ENCODE measurements around the gene RTEL1.
A peak's percentile ranks its signal among the peaks of the same experiment; 100 is the strongest.

The RTEL1 gene

GRCh38 chr20:63690003-63690897 lies 32.1 kb downstream of the RTEL1 start:
- no peak for DNase-seq (ENCODE audit: low read depth in 2 of 2)

GRCh38 chr20:63690898-63691710 lies 33.0 kb downstream of the RTEL1 start:
- no peak for DNase-seq (ENCODE audit: low read depth in 2 of 2)

DNA sequence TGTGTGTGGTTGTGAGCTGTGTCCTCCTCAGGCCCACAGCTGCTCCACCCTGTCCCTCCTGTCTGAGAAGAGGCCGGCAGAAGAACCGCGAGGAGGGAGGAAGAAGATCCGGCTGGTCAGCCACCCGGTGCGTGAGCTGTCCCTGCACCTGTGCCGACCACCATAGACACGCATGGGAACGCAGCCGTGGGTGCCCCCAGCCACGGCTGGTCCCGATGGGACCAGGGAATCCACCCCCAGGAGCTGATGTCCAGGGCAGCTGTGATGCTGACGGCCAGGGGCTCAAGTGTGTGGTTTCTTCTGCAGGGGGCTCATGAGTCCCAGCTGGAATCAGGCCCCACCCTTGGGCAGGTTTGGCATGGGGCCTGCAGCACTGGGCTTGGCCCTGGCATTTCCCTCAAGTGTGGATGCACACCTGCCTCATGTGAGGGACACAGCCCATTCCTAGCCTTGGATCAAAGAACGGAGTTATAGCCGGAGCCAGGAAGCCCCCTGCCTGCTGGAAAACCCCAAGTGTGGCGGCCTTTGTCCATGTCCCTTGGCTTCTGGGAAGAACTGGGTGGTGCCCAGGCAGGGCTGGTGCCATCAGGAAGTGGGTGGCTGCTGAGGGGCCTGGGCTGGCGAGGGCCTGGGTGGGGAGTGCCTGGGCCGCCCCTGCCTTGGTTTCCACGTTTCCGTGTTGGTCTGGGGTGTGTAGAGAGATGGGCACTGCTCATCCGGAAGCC lies 33.8 kb downstream of the RTEL1 start:
- DNase-seq (ENCODE audit: low read depth in 2 of 2): no peak

DNA sequence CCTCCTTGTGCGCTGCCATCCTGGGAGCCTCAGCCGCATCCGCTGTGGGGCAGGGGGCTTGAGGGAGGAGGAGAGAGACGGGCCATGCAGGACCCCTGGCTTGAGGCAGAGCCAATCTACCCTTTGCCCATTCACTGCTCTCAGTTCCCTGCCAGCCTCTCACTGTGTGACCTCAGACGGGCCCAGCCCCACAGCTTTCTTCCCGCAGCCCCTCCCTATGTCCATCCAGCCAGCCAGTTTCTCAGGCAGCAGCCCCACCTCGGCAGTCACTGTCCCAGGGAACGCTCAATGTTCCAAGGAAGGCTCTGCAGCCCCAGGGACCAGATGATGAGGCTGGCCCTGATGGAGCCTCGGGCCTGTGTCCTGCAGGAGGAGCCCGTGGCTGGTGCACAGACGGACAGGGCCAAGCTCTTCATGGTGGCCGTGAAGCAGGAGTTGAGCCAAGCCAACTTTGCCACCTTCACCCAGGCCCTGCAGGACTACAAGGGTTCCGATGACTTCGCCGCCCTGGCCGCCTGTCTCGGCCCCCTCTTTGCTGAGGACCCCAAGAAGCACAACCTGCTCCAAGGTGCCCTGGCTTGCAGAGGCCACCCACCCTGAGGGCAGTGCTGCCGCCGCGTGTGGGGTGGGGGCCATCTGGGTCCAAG lies 34.4 kb downstream of the RTEL1 start:
- no peak for DNase-seq (ENCODE audit: low read depth in 2 of 2)

GRCh38 chr20:63693083-63693732 lies 35.1 kb downstream of the RTEL1 start:
- DNase-seq (ENCODE audit: low read depth in 2 of 2): no peak

DNA sequence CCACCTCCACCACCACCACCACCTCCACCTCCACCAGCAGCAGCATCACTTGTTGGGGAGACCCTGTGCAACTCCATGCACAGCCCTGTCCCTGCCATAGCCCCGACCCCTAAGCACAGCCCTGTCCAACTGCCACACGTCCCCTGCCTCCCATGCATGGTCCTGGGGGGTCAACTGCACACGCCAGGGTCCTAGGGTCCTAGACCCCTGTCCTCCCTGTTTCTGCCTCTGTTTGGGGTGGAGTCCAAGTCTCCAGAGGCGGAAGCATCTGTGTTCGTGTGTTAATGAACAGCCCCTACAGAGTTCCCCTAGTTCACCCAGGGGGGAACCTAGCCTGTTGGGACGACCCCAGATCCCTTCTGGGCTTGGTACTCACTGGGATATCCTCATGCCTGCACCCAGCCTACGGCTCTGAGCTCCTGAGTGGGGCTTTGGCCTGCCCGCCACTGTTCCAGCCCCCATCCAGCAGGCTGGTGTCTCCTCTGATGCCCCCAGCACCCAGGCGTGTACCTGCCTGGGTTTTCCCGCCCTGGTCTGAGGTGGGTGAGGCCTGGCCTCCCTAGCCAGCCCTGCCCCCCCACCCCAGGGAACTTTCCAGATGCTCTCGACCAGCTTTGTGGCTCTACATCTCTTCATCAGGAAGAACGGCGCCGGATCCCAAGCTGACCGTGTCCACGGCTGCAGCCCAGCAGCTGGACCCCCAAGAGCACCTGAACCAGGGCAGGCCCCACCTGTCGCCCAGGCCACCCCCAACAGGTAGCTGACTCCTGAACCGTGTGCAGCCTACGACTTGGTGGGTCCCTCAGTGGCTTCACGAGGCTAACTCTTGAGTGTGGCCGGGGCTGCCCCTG lies 35.8 kb downstream of the RTEL1 start:
- DNase-seq (ENCODE audit: low read depth in 2 of 2): no peak

DNA sequence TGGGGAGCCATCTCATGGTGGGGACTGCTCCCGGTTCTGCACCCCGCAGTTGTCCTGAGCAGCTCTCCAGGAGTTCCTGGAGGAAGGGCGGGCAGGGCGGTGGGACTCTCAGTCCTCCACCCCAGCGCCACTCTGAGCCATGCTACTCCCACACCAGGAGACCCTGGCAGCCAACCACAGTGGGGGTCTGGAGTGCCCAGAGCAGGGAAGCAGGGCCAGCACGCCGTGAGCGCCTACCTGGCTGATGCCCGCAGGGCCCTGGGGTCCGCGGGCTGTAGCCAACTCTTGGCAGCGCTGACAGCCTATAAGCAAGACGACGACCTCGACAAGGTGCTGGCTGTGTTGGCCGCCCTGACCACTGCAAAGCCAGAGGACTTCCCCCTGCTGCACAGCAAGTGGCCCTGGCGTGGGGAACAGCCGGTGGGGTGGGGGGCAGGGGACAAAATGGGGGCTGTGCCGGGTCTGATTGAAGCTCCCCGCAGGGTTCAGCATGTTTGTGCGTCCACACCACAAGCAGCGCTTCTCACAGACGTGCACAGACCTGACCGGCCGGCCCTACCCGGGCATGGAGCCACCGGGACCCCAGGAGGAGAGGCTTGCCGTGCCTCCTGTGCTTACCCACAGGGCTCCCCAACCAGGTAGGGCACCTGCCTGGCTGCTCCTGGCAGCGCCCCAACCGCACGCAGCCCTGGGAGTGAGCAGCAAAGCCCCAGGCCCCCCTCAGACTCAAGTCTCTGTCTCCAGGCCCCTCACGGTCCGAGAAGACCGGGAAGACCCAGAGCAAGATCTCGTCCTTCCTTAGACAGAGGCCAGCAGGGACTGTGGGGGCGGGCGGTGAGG lies 36.7 kb downstream of the RTEL1 start:
- DNase-seq (ENCODE audit: low read depth in 2 of 2): no peak

GRCh38 chr20:63695424-63696305 lies 37.6 kb downstream of the RTEL1 start:
- no peak for DNase-seq (ENCODE audit: low read depth in 2 of 2)

DNA sequence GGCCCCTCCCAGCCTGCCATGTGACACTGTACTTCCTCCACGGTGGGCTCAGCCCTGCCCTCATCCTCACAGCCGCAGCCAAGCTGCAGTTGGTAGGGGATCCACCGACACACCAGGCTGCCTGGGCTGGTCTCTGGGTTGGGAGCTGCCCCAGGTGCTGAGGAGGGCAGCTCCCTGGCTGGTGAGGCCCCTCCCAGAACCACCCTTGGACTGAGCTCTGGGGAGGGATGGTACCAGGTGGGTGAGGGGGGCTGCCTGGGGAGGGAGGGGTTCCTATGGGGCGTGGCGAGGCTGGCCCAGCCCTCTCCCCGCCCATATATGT lies 38.2 kb downstream of the RTEL1 start:
- no peak for DNase-seq (ENCODE audit: low read depth in 2 of 2)

- DNase-seq (ENCODE audit: low read depth in 2 of 2): no peak
These were observed 38.7 kb downstream of the RTEL1 start, which contains the start of gene TNFRSF6B for GRCh38 chr20:63696628-63697356. Gene TNFRSF6B, plus strand, starts transcription at chr20:63696652. Its CDS starts 116 bp downstream, at chr20:63696768.

- no peak for DNase-seq (ENCODE audit: low read depth in 2 of 2)
These were observed 39.3 kb downstream of the RTEL1 start for GRCh38 chr20:63697357-63697867.

DNA sequence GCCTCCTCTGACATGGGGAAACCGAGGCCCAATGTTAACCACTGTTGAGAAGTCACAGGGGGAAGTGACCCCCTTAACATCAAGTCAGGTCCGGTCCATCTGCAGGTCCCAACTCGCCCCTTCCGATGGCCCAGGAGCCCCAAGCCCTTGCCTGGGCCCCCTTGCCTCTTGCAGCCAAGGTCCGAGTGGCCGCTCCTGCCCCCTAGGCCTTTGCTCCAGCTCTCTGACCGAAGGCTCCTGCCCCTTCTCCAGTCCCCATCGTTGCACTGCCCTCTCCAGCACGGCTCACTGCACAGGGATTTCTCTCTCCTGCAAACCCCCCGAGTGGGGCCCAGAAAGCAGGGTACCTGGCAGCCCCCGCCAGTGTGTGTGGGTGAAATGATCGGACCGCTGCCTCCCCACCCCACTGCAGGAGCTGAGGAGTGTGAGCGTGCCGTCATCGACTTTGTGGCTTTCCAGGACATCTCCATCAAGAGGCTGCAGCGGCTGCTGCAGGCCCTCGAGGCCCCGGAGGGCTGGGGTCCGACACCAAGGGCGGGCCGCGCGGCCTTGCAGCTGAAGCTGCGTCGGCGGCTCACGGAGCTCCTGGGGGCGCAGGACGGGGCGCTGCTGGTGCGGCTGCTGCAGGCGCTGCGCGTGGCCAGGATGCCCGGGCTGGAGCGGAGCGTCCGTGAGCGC lies 39.9 kb downstream of the RTEL1 start:
- no peak for DNase-seq (ENCODE audit: low read depth in 2 of 2)

DNA sequence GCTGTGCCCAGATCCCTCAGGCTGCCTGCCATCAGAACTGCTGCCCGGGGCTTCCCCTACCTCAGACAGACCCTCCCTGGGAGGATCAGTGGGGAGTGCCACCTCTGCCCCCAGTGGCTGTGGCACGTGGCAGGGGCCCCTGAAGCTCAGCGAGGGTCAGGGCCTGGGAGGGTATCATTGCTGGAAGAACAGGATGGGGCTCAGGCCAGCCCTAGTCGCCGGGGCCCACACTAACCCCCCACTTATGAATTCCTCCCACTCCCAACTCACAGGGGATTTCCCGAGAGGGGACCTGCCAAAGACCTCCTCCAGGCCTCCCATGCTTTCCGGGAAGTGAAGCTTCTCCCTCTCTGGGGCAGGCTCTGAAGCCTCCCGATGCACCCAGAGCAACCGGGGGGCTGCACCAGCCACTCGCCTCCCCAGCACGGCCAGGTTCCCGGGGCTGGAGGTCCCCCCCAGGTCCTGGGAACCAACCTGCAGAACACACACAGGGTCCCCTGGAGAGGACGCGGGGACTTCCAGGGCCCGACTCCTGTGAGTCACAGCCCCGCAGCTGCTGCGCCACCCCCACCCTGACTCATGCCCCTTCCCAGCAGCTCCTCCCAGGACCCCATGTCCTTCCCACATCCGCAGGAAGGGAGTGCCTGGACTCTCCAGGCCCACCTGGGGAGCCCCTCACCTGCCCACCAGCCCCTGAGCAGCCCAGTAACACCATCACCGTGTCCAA lies 40.8 kb downstream of the RTEL1 start:
- peak in 1 of 2 experiments; percentile 61 for DNase-seq (ENCODE audit: low read depth in 2 of 2)

GRCh38 chr20:63699466-63700198 lies 41.5 kb downstream of the RTEL1 start:
- DNase-seq (ENCODE audit: low read depth in 2 of 2): no peak

Data from stimulated activated CD4-positive, alpha-beta T cell treated with anti-CD3 and anti-CD28 coated beads, Interleukin-12 subunit alpha, Interleukin-12 subunit beta, amount 100 ng/mL, for 24 hours (primary cell).